H9 (cell line): ENCODE data around the gene XIRP2. TPM values are rescaled to one million over a fixed set of nuclear protein-coding genes. Genes with fewer than 3 reads are reported as not detected.

Experiments
- DNase-seq: peaks from one replicate; pipeline ENCODE4 v3.0.0-alpha.2; 2017
- H2AFZ ChIP-seq: one replicate; pipeline ENCODE4 v1.6.1; 2013; ENCODE audit warnings: mild to moderate bottlenecking, low read length, control low read depth, moderate library complexity
- H2AK5ac ChIP-seq: 2 replicates; pipeline ENCODE4 v1.6.1; 2013; ENCODE audit warnings: low read length, control low read depth, mixed read lengths; ENCODE audit not compliant: insufficient read length
- H2BK120ac ChIP-seq: one replicate; pipeline ENCODE4 v1.6.1; 2013; ENCODE audit warnings: low read depth, mild to moderate bottlenecking, low read length, control low read depth, inconsistent platforms; ENCODE audit not compliant: poor library complexity, severe bottlenecking
- H2BK12ac ChIP-seq: 2 replicates; pipeline ENCODE4 v1.6.1; 2013; ENCODE audit warnings: low read length, control low read depth, mixed read lengths, low read depth; ENCODE audit not compliant: insufficient read length
- H2BK15ac ChIP-seq: 2 replicates; pipeline ENCODE4 v1.6.1; 2013; ENCODE audit warnings: low read depth, low read length, control low read depth
- H2BK20ac ChIP-seq: one replicate; pipeline ENCODE4 v1.6.1; 2013; ENCODE audit warnings: low read depth, mild to moderate bottlenecking, low read length, control low read depth, inconsistent platforms; ENCODE audit not compliant: poor library complexity, severe bottlenecking
- H2BK5ac ChIP-seq: 2 replicates; pipeline ENCODE4 v1.6.1; 2013; ENCODE audit warnings: low read length, control low read depth, mixed read lengths; ENCODE audit not compliant: insufficient read length
- H3K14ac ChIP-seq: 2 replicates; pipeline ENCODE4 v1.6.1; 2013; ENCODE audit warnings: low read length, control low read depth; ENCODE audit not compliant: insufficient read depth
- H3K18ac ChIP-seq: 2 replicates; pipeline ENCODE4 v1.6.1; 2013; ENCODE audit warnings: low read depth, mild to moderate bottlenecking, mixed read lengths, low read length, control low read depth; ENCODE audit not compliant: insufficient read length
- H3K23ac ChIP-seq: 2 replicates; pipeline ENCODE4 v1.6.1; 2013; ENCODE audit warnings: low read length, control low read depth, mixed read lengths, low read depth; ENCODE audit not compliant: insufficient read length
- H3K23me2 ChIP-seq: 2 replicates; pipeline ENCODE4 v1.6.1; 2013; ENCODE audit warnings: low read depth, mild to moderate bottlenecking, mixed read lengths, low read length, control low read depth; ENCODE audit not compliant: insufficient read length, poor library complexity, severe bottlenecking
- H3K27ac ChIP-seq: 2 replicates; pipeline ENCODE4 v1.5.1; 2013; ENCODE audit warnings: low read length, control low read depth, mixed read lengths, low read depth; ENCODE audit not compliant: insufficient read length
- H3K27me3 ChIP-seq: 2 replicates; pipeline ENCODE4 v1.6.1; 2013; ENCODE audit warnings: low read length, control low read depth, inconsistent platforms; ENCODE audit not compliant: insufficient read depth
- H3K4ac ChIP-seq: 2 replicates; pipeline ENCODE4 v1.6.1; 2013; ENCODE audit warnings: low read depth, mild to moderate bottlenecking, control low read depth, inconsistent platforms, low read length, moderate library complexity
- H3K4me1 ChIP-seq: 2 replicates; pipeline ENCODE4 v1.6.1; 2013; ENCODE audit warnings: low read length, control low read depth, inconsistent platforms; ENCODE audit not compliant: insufficient read depth
- H3K4me2 ChIP-seq: 2 replicates; pipeline ENCODE4 v1.6.1; 2013; ENCODE audit warnings: low read length, control low read depth, mixed read lengths; ENCODE audit not compliant: insufficient read length, insufficient read depth
- H3K56ac ChIP-seq: 2 replicates; pipeline ENCODE4 v1.6.1; 2013; ENCODE audit warnings: low read depth, mild to moderate bottlenecking, mixed read lengths, low read length, control low read depth; ENCODE audit not compliant: insufficient read length
- H3K79me1 ChIP-seq: 2 replicates; pipeline ENCODE4 v1.6.1; 2013; ENCODE audit warnings: low read depth, mild to moderate bottlenecking, moderate library complexity, low read length, control low read depth, inconsistent platforms; ENCODE audit not compliant: insufficient read depth, poor library complexity, severe bottlenecking
- H3K79me2 ChIP-seq: 2 replicates; pipeline ENCODE4 v1.6.1; 2013; ENCODE audit warnings: low read length, control low read depth, inconsistent platforms; ENCODE audit not compliant: insufficient read depth
- H3K9ac ChIP-seq: 2 replicates; pipeline ENCODE4 v1.6.1; 2013; ENCODE audit warnings: low read length, control low read depth, mixed read lengths; ENCODE audit not compliant: insufficient read length; ENCODE audit errors: extremely low read depth
- H3K9me3 ChIP-seq: one replicate; pipeline ENCODE4 v1.6.1; 2013; ENCODE audit warnings: low read depth, low read length, inconsistent platforms; ENCODE audit not compliant: control insufficient read depth
- H3T11ph ChIP-seq: one replicate; pipeline ENCODE4 v1.6.1; 2013; ENCODE audit warnings: mild to moderate bottlenecking, low read length, control low read depth, inconsistent platforms
- H4K20me1 ChIP-seq: one replicate; pipeline ENCODE4 v1.6.1; 2013; ENCODE audit not compliant: control insufficient read depth, insufficient read length, insufficient read depth
- H4K5ac ChIP-seq: 2 replicates; pipeline ENCODE4 v1.6.1; 2013; ENCODE audit warnings: low read depth, mild to moderate bottlenecking, mixed read lengths, low read length, control low read depth; ENCODE audit not compliant: insufficient read length
- H4K8ac ChIP-seq: replicated peaks from 2 replicates; pipeline ENCODE4 v1.6.1; 2013; ENCODE audit warnings: low read length, control low read depth, mixed read lengths, low read depth; ENCODE audit not compliant: insufficient read length
- H4K91ac ChIP-seq: 2 replicates; pipeline ENCODE4 v1.6.1; 2013; ENCODE audit warnings: low read depth, mild to moderate bottlenecking, moderate library complexity, mixed read lengths, low read length, control low read depth; ENCODE audit not compliant: insufficient read length
- H3K27ac Mint-ChIP-seq, 3 experiments: 2 replicates in 2 of 3; 3 replicates in 1 of 3; pipeline ENCODE4 v1.8.0; 2020 to 2021; ENCODE audit warnings: mixed read lengths in 3 of 3, mild to moderate bottlenecking in 1 of 3, moderate library complexity in 1 of 3
- H3K27me3 Mint-ChIP-seq: 2 replicates; pipeline ENCODE4 v1.8.0; 2021; ENCODE audit warnings: low read depth, mild to moderate bottlenecking, moderate library complexity, mixed read lengths
- H3K36me3 Mint-ChIP-seq, 3 experiments: 2 replicates in 2 of 3; 3 replicates in 1 of 3; pipeline ENCODE4 v1.8.0; 2020 to 2021; ENCODE audit warnings: low read depth in 3 of 3, mixed read lengths in 3 of 3; ENCODE audit not compliant: insufficient read depth in 1 of 3
- H3K4me1 Mint-ChIP-seq, 2 experiments: 2 replicates each; pipeline ENCODE4 v1.8.0; 2020; ENCODE audit warnings: mixed read lengths in 2 of 2
- H3K4me3 Mint-ChIP-seq, 2 experiments: 2 replicates in 1 of 2; 3 replicates in 1 of 2; pipeline ENCODE4 v1.8.0; 2020 to 2021; ENCODE audit warnings: mild to moderate bottlenecking in 2 of 2, mixed read lengths in 2 of 2, moderate library complexity in 1 of 2
- H3K9me3 Mint-ChIP-seq, 2 experiments: 2 replicates in 1 of 2; 3 replicates in 1 of 2; pipeline ENCODE4 v1.8.0; 2020; ENCODE audit warnings: mild to moderate bottlenecking in 2 of 2, mixed read lengths in 2 of 2, moderate library complexity in 1 of 2
- CTCF ChIP-seq: fragments of 200-600 bp; sonication (generic); conservative IDR thresholded peaks from 3 replicates; pipeline ENCODE4 v1.8.0; 2021; ENCODE audit warnings: antibody characterized with exemption, mild to moderate bottlenecking
- WGBS: extraction: QIAGEN DNeasy Blood & Tissue Kit; methylation state at CpG from one replicate; pipeline ENCODE4 v1.1.7; 2013; ENCODE audit warnings: missing lambda C conversion rate, low lambda C conversion rate, mixed read lengths; ENCODE audit not compliant: insufficient read length; ENCODE audit errors: extremely low coverage; 5-methylcytosine and 5-hydroxymethylcytosine counted together
- total RNA-seq: library from RNA; stranded (reverse); gene quantifications from 2 replicates; pipeline ENCODE4 v1.2.1, GENCODE V29; 2021

XIRP2 gene
- total RNA-seq, 1 experiment from 2014 or later, result 0.07 TPM

GRCh38 chr2:167052825-167053224 is 164.5 kb downstream of the XIRP2 start:
- Histone ChIP-seq H3K4me1 (no peaks in the 10 kb centered on the region), H4K20me1 (no peaks in the 10 kb centered on the region), H3K23me2 (no peaks in the 10 kb centered on the region), H2BK15ac (no peak overlapping the region), H3K18ac (no peak overlapping the region), H3K4ac (no peak overlapping the region), H4K91ac (no peak overlapping the region), H2BK5ac (no peak overlapping the region), H3K4me2 (no peak overlapping the region), H3K79me2 (no peaks in the 10 kb centered on the region), H3K27me3 (no peaks in the 10 kb centered on the region), H2BK120ac (no peak overlapping the region), H2AK5ac (no peak overlapping the region), H4K8ac (no peak overlapping the region), H3K79me1 (no peaks in the 10 kb centered on the region), H3T11ph (no peak overlapping the region), H3K27ac (no peak overlapping the region), H2AFZ (no peak overlapping the region), H2BK20ac (no peak overlapping the region), H3K9me3 (no peaks in the 10 kb centered on the region), H3K56ac (no peak overlapping the region), H2BK12ac (no peak overlapping the region), H3K14ac (no peak overlapping the region), H3K23ac (no peak overlapping the region), H4K5ac (no peak overlapping the region), H3K9ac (no peak overlapping the region)
- TF ChIP-seq CTCF, result no peak
- no peak for DNase-seq
- no peak overlapping the region for H3K4me3 Mint-ChIP-seq
- H3K9me3 Mint-ChIP-seq, result no peaks in the 10 kb centered on the region
- H3K27ac Mint-ChIP-seq, result no peak overlapping the region
- no CpG with 5 or more reads among the region's 1 CpG for WGBS
- no peaks in the 10 kb centered on the region for H3K27me3 Mint-ChIP-seq
- H3K36me3 Mint-ChIP-seq, result no peaks in the 10 kb centered on the region
- peaks cover 2 to 5% of the 10 kb centered on the region in 2 experiments for H3K4me1 Mint-ChIP-seq
